Smooth muscle cell (in vitro differentiated cells): ENCODE measurements around the gene GRIN2A. TPM values are rescaled to one million over a fixed set of nuclear protein-coding genes. Genes with fewer than 3 reads are reported as not detected.

Experiments used
- DNase-seq: peaks from one replicate; lab custom pipeline; 2025; ENCODE audit not compliant: unreplicated experiment; lab: John Stamatoyannopoulos, UW
- H2AFZ ChIP-seq: fragments of 200-600 bp; sonication (generic); 2 replicates; pipeline ENCODE4 v1.6.0; 2016; ENCODE audit warnings: antibody characterized with exemption, low read depth, mild to moderate bottlenecking
- H3F3A ChIP-seq: fragments of 200-600 bp; sonication (generic); 2 replicates; pipeline ENCODE4 v1.6.0; 2017; ENCODE audit warnings: antibody characterized with exemption, low read depth
- H3K27ac ChIP-seq: fragments of 200-600 bp; sonication (generic); 2 replicates; pipeline ENCODE4 v1.5.1; 2016; ENCODE audit warnings: low read depth, mild to moderate bottlenecking
- H3K27me3 ChIP-seq: fragments of 200-600 bp; sonication (generic); 2 replicates; pipeline ENCODE4 v1.6.1; 2016; ENCODE audit warnings: low read depth, mild to moderate bottlenecking
- H3K36me3 ChIP-seq: fragments of 200-600 bp; sonication (generic); 2 replicates; pipeline ENCODE4 v1.5.1; 2016; ENCODE audit warnings: low read depth
- H3K4me1 ChIP-seq: fragments of 200-600 bp; sonication (generic); 2 replicates; pipeline ENCODE4 v1.5.1; 2016; ENCODE audit warnings: low read depth
- H3K4me2 ChIP-seq: fragments of 200-600 bp; sonication (generic); 2 replicates; pipeline ENCODE4 v1.6.0; 2016; ENCODE audit warnings: mild to moderate bottlenecking
- H3K4me3 ChIP-seq: fragments of 200-600 bp; sonication (generic); 2 replicates; pipeline ENCODE4 v1.5.1; 2016; ENCODE audit warnings: mild to moderate bottlenecking
- H3K79me2 ChIP-seq: fragments of 200-600 bp; sonication (generic); 2 replicates; pipeline ENCODE4 v1.6.0; 2016; ENCODE audit warnings: low read depth, mild to moderate bottlenecking
- H3K9ac ChIP-seq: fragments of 200-600 bp; sonication (generic); 2 replicates; pipeline ENCODE4 v1.6.0; 2016; ENCODE audit warnings: low read depth
- H3K9me3 ChIP-seq: fragments of 200-600 bp; sonication (generic); replicated peaks from 2 replicates; pipeline ENCODE4 v1.5.1; 2016; ENCODE audit warnings: low read depth
- H4K20me1 ChIP-seq: fragments of 200-600 bp; sonication (generic); 2 replicates; pipeline ENCODE4 v1.6.0; 2016; ENCODE audit warnings: low read depth
- WGBS: methylation state at CpG from one replicate; pipeline ENCODE4 v1.1.7; 2016; ENCODE audit warnings: low lambda C conversion rate; 5-methylcytosine and 5-hydroxymethylcytosine counted together
- polyA plus RNA-seq: library from polyadenylated mRNA; unstranded; fragments of >200 nt; fragmentation: Nextera tagmentation; extraction: Ambion mirVana; gene quantifications from 2 replicates; pipeline ENCODE4 v1.2.1, GENCODE V29; 2016
- total RNA-seq: library from RNA; depleted of rRNA; stranded (reverse); fragments of >200 nt; gene quantifications from 2 replicates; pipeline ENCODE4 v1.2.3, GENCODE V29; 2014
- TF ChIP-seq, protein P1 (sequence below): fragments of 200-600 bp; sonication (generic); IDR thresholded peaks from 2 replicates; pipeline ENCODE4 v1.5.1; 2017; ENCODE audit warnings: borderline replicate concordance, mild to moderate bottlenecking, antibody characterized with exemption; ENCODE audit not compliant: insufficient read depth, poor library complexity, severe bottlenecking

Gene GRIN2A
- total and polyA plus RNA-seq, 2 experiments from 2014 or later, result 0.02 to 0.13 TPM

DNA sequence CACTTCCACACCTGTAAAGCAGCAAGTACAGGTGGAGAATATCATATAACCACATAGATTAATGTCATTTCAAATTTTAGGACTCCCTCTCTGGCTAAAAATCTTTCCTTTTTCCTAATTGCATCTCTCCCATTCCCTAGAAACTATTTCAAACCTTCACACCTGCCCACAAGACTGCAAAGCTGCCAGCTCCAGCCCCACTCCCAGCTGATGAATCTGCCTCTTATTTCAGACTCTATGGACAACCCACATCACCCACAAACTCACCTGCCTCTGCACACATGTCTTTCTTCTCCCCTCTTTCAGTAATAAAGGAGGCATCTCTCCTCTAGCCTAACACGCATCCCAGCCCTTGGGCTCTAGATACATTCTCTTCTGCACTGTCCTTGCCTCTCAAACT, 315.1 kb downstream of the GRIN2A start:
- no peaks in the 10 kb centered on the region for H4K20me1 ChIP-seq
- TF ChIP-seq, protein P1, sequence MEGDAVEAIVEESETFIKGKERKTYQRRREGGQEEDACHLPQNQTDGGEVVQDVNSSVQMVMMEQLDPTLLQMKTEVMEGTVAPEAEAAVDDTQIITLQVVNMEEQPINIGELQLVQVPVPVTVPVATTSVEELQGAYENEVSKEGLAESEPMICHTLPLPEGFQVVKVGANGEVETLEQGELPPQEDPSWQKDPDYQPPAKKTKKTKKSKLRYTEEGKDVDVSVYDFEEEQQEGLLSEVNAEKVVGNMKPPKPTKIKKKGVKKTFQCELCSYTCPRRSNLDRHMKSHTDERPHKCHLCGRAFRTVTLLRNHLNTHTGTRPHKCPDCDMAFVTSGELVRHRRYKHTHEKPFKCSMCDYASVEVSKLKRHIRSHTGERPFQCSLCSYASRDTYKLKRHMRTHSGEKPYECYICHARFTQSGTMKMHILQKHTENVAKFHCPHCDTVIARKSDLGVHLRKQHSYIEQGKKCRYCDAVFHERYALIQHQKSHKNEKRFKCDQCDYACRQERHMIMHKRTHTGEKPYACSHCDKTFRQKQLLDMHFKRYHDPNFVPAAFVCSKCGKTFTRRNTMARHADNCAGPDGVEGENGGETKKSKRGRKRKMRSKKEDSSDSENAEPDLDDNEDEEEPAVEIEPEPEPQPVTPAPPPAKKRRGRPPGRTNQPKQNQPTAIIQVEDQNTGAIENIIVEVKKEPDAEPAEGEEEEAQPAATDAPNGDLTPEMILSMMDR, result no peak
- H3K9ac ChIP-seq, result no peak overlapping the region
- no peaks in the 10 kb centered on the region for H3F3A ChIP-seq
- H2AFZ ChIP-seq, result no peak overlapping the region
- no peaks in the 10 kb centered on the region for H3K9me3 ChIP-seq
- no peaks in the 10 kb centered on the region for H3K27me3 ChIP-seq
- 100% methylated on average over 1 of the region's 1 CpG for WGBS
- H3K4me2 ChIP-seq, result no peak overlapping the region
- no peak overlapping the region for H3K4me3 ChIP-seq
- no peaks in the 10 kb centered on the region for H3K79me2 ChIP-seq
- H3K4me1 ChIP-seq, result no peaks in the 10 kb centered on the region
- DNase-seq, result no peak
- H3K36me3 ChIP-seq, result no peaks in the 10 kb centered on the region
- H3K27ac ChIP-seq, result no peak overlapping the region

DNA sequence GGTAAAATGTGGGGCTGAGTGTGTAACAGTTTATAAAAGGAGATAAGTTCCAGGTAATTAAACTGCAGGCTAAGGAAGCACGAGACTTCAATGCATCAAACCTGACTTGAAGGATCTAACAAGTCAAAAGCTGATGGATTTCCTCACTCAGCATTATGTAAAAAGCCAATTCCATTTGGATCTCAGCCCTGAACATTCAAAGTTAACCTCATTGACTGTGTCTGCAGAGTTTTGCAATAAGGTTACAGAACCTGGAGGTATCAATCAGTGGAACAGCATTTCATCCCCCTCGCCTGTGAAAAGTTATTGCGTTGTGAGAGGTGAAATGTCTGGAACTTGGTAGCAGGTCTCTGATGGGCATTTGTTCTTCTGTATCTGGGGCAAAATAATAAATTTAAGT, 317.8 kb downstream of the GRIN2A start:
- Histone ChIP-seq H3K4me1 (no peaks in the 10 kb centered on the region), H3K79me2 (no peaks in the 10 kb centered on the region), H3K27me3 (no peaks in the 10 kb centered on the region), H3K4me3 (no peak overlapping the region), H3K4me2 (no peak overlapping the region), H4K20me1 (no peaks in the 10 kb centered on the region), H3K9ac (no peak overlapping the region), H3K36me3 (no peaks in the 10 kb centered on the region), H2AFZ (no peak overlapping the region), H3F3A (no peaks in the 10 kb centered on the region), H3K27ac (no peak overlapping the region), H3K9me3 (no peaks in the 10 kb centered on the region)
- 90% methylated on average over 3 of the region's 3 CpGs for WGBS
- DNase-seq, result no peak
- TF ChIP-seq, protein P1, result no peak

DNA sequence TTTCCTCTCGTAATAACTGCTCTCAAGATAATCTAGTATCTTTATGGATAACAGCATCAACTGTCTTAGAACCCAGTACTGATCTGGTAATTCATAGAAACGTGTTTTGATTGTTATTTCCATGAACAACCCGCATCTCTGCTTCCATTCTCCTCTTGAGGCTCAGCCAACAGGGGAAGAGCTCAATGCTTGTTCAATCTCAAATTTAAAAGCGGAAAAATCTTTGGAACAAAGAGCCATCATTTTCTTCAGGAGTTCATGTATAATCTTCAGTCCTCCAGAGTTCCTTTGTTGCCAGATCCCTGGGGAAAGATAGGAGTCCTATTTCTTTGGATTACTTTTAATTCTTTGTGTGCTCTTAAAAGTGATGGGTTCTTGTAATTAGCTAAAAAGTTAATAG, 319.9 kb downstream of the GRIN2A start:
- Histone ChIP-seq H3K4me2 (no peak overlapping the region), H3F3A (no peaks in the 10 kb centered on the region), H3K79me2 (no peaks in the 10 kb centered on the region), H3K4me1 (no peaks in the 10 kb centered on the region), H3K4me3 (no peak overlapping the region), H3K27me3 (no peaks in the 10 kb centered on the region), H4K20me1 (no peaks in the 10 kb centered on the region), H3K9me3 (no peaks in the 10 kb centered on the region), H2AFZ (no peak overlapping the region), H3K27ac (no peak overlapping the region), H3K9ac (no peak overlapping the region), H3K36me3 (no peaks in the 10 kb centered on the region)
- 86% methylated on average over 4 of the region's 4 CpGs for WGBS
- TF ChIP-seq, protein P1, result no peak
- no peak for DNase-seq

DNA sequence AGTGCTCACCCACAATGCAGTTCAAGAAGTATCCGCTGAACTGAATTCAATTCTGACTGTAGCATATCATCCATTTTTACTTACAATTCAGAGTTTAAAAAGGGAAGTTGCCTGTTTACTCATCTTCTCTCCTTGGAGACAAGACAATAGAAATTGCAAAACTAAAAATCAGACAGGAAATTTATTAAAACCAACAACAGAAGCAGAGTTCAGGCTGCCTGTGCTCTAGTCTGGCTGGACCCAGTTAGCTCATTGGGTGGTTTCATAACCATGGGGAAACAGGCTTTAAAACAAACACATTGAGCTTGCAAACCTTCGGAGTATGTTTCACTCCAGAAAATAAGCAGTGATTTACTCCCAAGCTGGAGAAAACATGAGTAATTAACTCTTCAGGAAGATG, 321.4 kb downstream of the GRIN2A start:
- Histone ChIP-seq H3K9ac (no peak overlapping the region), H3K27me3 (no peaks in the 10 kb centered on the region), H3K4me3 (no peak overlapping the region), H3K27ac (no peak overlapping the region), H3K4me2 (no peak overlapping the region), H3K36me3 (no peaks in the 10 kb centered on the region), H3K79me2 (no peaks in the 10 kb centered on the region), H2AFZ (no peak overlapping the region), H3K9me3 (no peaks in the 10 kb centered on the region), H3K4me1 (no peaks in the 10 kb centered on the region), H4K20me1 (no peaks in the 10 kb centered on the region), H3F3A (no peaks in the 10 kb centered on the region)
- WGBS, result 94% methylated on average over 2 of the region's 2 CpGs
- DNase-seq, result no peak
- TF ChIP-seq, protein P1, result no peak
